Measurements from ENCODE around the gene FAM20A.
"Not testable (repeated sequence)": the region's sequence is repeated elsewhere in the genome, so short reads cannot be mapped to it uniquely, and the experiment has no call there.

FAM20A gene

DNA sequence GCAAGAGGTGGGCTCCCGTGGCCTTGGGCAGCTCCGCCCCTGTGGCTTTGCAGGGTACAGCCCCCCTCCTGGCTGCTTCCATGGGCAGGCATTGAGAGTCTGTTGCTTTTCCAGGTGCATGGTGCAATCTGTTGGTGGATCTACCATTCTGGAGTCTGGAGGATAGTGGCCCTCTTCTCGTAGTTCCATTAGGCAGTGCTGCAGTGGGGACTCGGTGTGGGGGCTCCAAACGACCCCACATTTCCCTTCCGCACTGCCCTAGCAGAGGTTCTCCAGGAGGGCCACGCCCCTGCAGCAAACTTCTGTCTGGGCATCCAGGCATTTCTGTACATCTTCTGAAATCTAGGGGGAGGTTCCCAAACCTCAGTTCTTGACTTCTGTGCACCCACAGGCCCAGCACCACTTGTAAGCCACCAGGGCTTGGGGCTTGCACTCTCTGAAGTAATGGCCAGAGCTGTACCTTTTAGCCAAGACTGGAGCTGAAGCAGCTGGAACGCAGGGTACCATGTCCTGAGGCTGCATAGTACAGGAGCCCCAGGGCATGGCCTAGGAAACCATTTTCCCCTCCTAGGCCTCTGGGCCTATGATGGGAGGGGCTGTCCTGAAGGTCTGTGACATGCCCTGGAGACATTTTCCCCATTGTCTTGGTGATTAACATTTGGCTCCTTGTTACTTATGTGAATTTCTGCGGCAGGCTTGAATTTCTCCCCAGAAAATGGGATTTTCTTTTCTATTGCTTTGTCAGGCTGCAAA is 82.9 kb downstream of the FAM20A start:
- no peak for DNase-seq

- not testable (repeated sequence) for DNase-seq
These were observed 83.6 kb downstream of the FAM20A start for GRCh38 chr17:68517605-68518004.

DNA sequence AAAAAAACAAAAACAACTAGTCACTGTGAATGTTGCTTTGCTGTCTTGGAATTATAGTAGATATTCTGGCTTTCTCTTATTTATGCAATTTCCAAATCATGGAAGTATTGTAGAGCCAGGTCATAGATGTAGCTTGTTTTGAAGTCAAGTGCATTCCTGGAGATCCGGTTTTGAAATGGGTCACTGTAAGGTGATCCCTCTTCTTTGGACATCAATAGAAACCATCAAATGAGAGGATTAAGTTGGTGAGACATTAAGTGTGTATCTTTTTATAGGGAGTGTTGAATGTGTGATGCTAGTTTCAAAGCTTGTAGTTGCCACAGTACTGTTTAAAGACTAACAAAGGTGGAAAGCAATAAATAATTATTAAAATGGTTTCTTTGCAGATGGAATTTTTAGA is 84.4 kb downstream of the FAM20A start:
- no peak for DNase-seq

GRCh38 chr17:68514831-68515635 is 86.1 kb downstream of the FAM20A start:
- peak; percentile 17 for DNase-seq

- no peak for DNase-seq
These were observed 87.2 kb downstream of the FAM20A start for GRCh38 chr17:68513932-68514331.

- DNase-seq = peak; percentile 51
These were observed 88.2 kb downstream of the FAM20A start for GRCh38 chr17:68512960-68513474.

- peak; percentile 95 for DNase-seq
These were observed 88.8 kb downstream of the FAM20A start, which contains the start of gene PRKAR1A for GRCh38 chr17:68512247-68512959. Gene PRKAR1A (plus strand): TSS chr17:68512430. CDS start chr17:68515400, 2,970 bp downstream.

GRCh38 chr17:68511671-68512246 is 89.4 kb downstream of the FAM20A start:
- peak; percentile 78 for DNase-seq

GRCh38 chr17:68511254-68511670 is 89.9 kb downstream of the FAM20A start:
- DNase-seq = no peak

GRCh38 chr17:68509141-68510057 is 91.8 kb downstream of the FAM20A start:
- no peak for DNase-seq

GRCh38 chr17:68507576-68507975 is 93.6 kb downstream of the FAM20A start:
- no peak for DNase-seq

DNA sequence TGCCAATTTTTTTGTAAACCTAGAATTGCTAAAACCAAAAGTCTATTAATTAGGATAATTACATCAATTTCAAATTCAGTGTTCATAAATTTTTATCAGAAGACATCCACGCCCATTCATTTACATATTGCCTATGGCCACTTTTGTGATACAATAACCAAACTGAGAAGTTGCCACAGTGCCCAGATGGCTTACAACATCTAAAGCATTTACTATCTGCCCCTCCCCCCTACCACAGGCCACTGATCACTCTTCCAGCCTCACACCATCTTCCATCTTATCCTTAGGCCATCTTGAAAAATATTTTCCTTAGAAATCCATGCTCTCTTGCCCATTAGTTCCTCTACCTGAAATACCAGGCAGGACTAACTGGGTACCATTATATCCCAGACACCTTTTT is 95.2 kb downstream of the FAM20A start:
- DNase-seq = no peak

DNA sequence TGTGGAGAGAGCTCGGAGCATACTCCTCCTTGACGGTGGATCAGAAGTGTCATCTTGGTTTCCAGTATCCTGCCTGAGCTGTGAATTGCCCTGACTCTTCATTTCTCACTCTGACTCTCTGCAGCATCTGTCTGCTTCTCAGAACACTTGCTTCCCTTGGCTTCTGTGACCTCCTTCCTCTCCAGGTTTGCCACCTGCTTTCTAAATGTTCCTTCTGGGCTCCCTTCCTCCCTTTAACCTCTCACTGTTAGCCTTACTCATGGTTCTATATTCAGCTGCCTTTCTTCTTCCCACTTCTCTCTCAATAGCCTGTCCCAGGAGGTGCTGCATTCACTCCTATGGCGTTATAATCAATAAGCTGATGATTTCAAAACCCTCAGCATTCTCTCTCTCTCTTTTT is 100.1 kb downstream of the FAM20A start:
- no peak for DNase-seq

GRCh38 chr17:68499587-68499986 is 101.6 kb downstream of the FAM20A start:
- no peak for DNase-seq

GRCh38 chr17:68498479-68499326 is 102.5 kb downstream of the FAM20A start:
- DNase-seq = no peak

DNA sequence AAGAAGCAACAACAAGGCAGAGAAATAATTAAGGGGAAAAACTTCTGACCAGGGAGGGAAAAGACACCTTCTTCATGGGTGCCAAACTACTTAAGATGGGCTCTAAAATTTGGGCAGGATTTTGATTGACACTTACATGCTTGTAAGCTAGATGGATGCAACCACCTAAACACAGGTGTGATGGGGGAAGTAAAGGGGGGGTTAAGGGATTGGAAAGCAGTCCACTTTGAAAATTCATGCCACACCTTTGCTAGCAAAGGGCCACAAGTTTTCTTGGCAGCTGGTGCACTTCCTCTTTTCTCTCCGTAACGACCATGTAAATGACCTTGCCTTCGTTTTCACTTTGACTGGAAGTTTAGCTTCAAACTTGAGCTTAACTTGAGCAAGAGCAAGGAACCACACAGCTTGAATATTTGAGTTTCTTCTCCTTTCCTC is 103.3 kb downstream of the FAM20A start:
- DNase-seq = no peak

- no peak for DNase-seq
These were observed 106.1 kb downstream of the FAM20A start for GRCh38 chr17:68495081-68495480.

GRCh38 chr17:68492394-68493054 is 108.6 kb downstream of the FAM20A start:
- not testable (repeated sequence) for DNase-seq

- no peak for DNase-seq
These were observed 109.6 kb downstream of the FAM20A start for GRCh38 chr17:68491381-68492231.

Data from EL (cell line).